WTC11 (cell line): ENCODE measurements around the gene PDXP.

Experiments
- CTCF ChIP-seq: fragments of 200-600 bp; IDR thresholded peaks from 2 replicates; pipeline ENCODE4 v1.8.0; 2022; ENCODE audit warnings: antibody characterized with exemption
- MAX ChIP-seq: sonication (generic); formaldehyde crosslinking; IDR thresholded peaks from 2 replicates; pipeline ENCODE4 v1.8.0; 2022; ENCODE audit warnings: mild to moderate bottlenecking, missing genetic modification reagents
- NR1H2 ChIP-seq: sonication (generic); formaldehyde crosslinking; IDR thresholded peaks from 2 replicates; pipeline ENCODE4 v1.9.0; 2021; ENCODE audit warnings: mild to moderate bottlenecking, moderate library complexity, missing genetic modification reagents
- SMAD4 ChIP-seq: sonication (generic); formaldehyde crosslinking; IDR thresholded peaks from 2 replicates; pipeline ENCODE4 v1.8.0; 2022; ENCODE audit warnings: mild to moderate bottlenecking, missing genetic modification reagents
- TP53 ChIP-seq: sonication (generic); formaldehyde crosslinking; IDR thresholded peaks from 2 replicates; pipeline ENCODE4 v1.8.1; 2023; ENCODE audit warnings: mild to moderate bottlenecking, missing genetic modification reagents

- TF ChIP-seq CTCF (no peak), NR1H2 (CRISPR knock-in tag) (no peak), SMAD4 (CRISPR knock-in tag) (no peak), MAX (CRISPR knock-in tag) (no peak), TP53 (no peak)
These were observed 47.3 kb upstream of the PDXP start for GRCh38 chr22:37611207-37611606.
